Nephron (organoid): ENCODE measurements around the gene MAN2A1.

ENCODE experiments used
- H3K27ac Mint-ChIP-seq, 3 experiments: 2 replicates each; pipeline ENCODE4 v1.8.0; 2020; ENCODE audit warnings: mixed read lengths in 3 of 3, mild to moderate bottlenecking in 2 of 3, moderate library complexity in 1 of 3
- H3K27me3 Mint-ChIP-seq: 2 replicates; pipeline ENCODE4 v1.8.0; 2021; ENCODE audit warnings: low read depth, mild to moderate bottlenecking, moderate library complexity, mixed read lengths
- H3K36me3 Mint-ChIP-seq: 2 replicates; pipeline ENCODE4 v1.8.0; 2020; ENCODE audit warnings: low read depth, mixed read lengths
- H3K4me1 Mint-ChIP-seq: 2 replicates; pipeline ENCODE4 v1.8.0; 2020; ENCODE audit warnings: mixed read lengths
- H3K4me3 Mint-ChIP-seq, 3 experiments: 2 replicates each; pipeline ENCODE4 v1.8.0; 2020; ENCODE audit warnings: mild to moderate bottlenecking in 3 of 3, mixed read lengths in 3 of 3, moderate library complexity in 2 of 3
- H3K9me3 Mint-ChIP-seq: 2 replicates; pipeline ENCODE4 v1.8.0; 2020; ENCODE audit warnings: mixed read lengths
- TF ChIP-seq, protein P1 (sequence below), 3 experiments: fragments of 200-600 bp; sonication (generic); IDR thresholded peaks; one replicate each; pipeline ENCODE4 v1.5.0; 2021; ENCODE audit warnings: antibody characterized with exemption in 3 of 3; ENCODE audit not compliant: unreplicated experiment in 3 of 3

The MAN2A1 gene

DNA sequence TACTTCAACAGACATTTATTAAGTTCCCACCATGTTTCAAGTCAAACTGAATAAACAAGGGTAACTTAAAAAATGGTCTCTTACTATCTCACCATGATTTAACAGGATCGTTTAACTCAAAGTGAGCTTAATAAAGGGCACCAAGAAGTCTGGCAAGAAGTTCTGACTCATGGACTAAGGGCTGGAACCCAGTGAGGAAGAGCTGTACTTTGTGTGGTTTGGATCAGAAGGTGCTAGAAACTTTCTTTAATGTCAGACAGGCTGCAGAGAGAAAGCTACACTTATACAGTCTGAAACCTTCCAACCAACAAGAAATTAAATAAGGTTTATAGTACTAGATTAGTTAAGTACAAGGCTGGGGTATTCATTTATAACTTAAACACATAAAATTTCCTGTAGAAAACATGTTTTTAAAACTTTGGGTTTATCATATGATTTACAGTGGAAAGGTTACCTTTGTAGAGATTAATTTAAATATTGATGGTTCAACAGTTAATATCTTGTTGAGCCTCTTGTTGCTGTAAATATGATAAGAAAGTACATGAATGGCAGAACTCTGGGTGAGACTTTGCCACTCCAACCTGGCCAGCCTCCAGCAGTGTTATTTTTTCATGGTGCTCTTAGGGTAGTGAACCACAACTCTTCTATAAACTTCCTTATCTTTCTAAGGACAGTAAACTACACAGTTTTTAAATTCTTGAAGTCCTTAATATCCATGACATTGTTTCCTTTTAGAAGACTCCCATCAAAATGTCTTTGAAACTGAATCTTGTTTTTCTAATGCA is 162.8 kb downstream of the MAN2A1 start:
- Mint-ChIP-seq H3K27me3 (no peaks in the 10 kb centered on the region), H3K27ac (no peak overlapping the region), H3K9me3 (no peaks in the 10 kb centered on the region), H3K36me3 (peaks cover 73% of the 10 kb centered on the region), H3K4me3 (no peak overlapping the region), H3K4me1 (peaks cover 4% of the 10 kb centered on the region)
- TF ChIP-seq, protein P1, sequence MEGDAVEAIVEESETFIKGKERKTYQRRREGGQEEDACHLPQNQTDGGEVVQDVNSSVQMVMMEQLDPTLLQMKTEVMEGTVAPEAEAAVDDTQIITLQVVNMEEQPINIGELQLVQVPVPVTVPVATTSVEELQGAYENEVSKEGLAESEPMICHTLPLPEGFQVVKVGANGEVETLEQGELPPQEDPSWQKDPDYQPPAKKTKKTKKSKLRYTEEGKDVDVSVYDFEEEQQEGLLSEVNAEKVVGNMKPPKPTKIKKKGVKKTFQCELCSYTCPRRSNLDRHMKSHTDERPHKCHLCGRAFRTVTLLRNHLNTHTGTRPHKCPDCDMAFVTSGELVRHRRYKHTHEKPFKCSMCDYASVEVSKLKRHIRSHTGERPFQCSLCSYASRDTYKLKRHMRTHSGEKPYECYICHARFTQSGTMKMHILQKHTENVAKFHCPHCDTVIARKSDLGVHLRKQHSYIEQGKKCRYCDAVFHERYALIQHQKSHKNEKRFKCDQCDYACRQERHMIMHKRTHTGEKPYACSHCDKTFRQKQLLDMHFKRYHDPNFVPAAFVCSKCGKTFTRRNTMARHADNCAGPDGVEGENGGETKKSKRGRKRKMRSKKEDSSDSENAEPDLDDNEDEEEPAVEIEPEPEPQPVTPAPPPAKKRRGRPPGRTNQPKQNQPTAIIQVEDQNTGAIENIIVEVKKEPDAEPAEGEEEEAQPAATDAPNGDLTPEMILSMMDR (IDR thresholded peaks at IDR 0.05; ENCODE audit: unreplicated experiment in 3 of 3) = no peak

DNA sequence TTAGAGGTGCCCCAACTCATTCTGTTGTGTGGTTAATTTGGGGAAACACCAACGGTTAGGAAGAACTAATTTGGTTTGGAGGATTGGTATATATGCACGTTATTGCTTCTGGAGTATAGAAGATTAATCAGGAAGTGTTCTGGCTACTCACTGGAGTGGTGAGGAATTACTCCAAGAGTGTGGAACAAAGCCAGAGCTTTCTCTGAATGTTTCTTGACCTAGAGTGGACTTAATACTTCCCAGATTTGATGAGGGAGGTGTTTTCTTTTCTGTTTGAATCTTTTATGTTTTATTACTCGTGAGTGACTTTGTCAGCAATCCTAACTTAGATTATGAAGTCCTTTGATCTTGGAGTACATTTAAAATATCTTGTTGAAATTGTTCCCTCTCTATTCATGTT is 163.7 kb downstream of the MAN2A1 start:
- TF ChIP-seq, protein P1 (IDR thresholded peaks at IDR 0.05; ENCODE audit: unreplicated experiment in 3 of 3) = no peak
- Mint-ChIP-seq H3K4me3 (no peak overlapping the region), H3K9me3 (no peaks in the 10 kb centered on the region), H3K36me3 (peaks cover 71% of the 10 kb centered on the region), H3K27me3 (no peaks in the 10 kb centered on the region), H3K4me1 (peaks cover 4% of the 10 kb centered on the region), H3K27ac (peak overlapping the region in 1 of 3 experiments; percentile 30)

DNA sequence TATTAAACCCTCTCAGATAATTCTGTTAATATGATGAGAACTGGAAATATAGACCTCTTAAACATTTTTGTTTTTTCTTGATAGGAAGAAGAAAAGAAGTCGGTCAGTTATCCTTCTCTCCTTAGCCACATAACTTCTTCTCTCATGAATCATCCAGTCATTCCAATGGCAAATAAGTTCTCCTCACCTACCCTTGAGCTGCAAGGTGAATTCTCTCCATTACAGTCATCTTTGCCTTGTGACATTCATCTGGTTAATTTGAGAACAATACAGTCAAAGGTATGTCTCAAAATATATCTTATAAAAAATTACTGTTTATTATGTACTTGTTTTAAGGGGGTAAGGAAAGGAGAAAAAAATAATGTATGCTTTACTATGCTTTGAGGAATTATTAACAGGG is 165.3 kb downstream of the MAN2A1 start:
- Mint-ChIP-seq H3K27me3 (no peaks in the 10 kb centered on the region), H3K36me3 (peaks cover 64% of the 10 kb centered on the region), H3K4me3 (no peak overlapping the region), H3K4me1 (peaks cover 4% of the 10 kb centered on the region), H3K9me3 (no peaks in the 10 kb centered on the region), H3K27ac (no peak overlapping the region)
- TF ChIP-seq, protein P1 (IDR thresholded peaks at IDR 0.05; ENCODE audit: unreplicated experiment in 3 of 3) = no peak

DNA sequence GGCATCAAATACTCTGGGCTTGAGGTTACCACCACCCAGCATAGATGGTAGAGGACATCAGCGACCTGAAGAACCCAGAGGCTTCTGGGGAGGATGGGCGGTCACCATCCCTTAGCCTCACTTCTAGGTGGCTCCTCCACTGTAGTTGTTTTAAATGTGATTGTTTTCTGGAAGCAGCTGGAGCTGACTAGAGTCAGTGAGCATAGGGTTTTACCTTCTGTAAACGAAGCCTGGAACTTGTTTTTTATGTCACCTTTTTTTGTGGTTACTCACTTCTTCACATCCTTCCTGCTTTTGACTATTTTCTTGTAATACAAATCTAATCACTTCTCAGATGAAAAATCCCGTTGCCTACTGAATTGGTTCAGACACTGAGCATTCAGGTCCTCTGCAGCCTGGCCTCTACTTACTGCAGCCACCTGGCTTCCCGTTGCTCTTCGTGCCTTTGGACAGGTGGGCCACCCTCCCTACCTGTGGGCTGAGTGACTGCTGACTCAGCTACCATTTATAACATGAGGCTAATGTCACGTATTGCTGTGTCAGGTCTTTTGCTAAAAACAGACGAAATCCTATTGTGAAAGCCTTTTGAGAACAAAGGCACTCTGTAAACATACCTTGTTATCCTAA is 167.8 kb downstream of the MAN2A1 start:
- Mint-ChIP-seq H3K4me1 (peaks cover 13% of the 10 kb centered on the region), H3K27me3 (no peaks in the 10 kb centered on the region), H3K9me3 (no peaks in the 10 kb centered on the region), H3K27ac (no peak overlapping the region), H3K36me3 (peaks cover 50% of the 10 kb centered on the region), H3K4me3 (no peak overlapping the region)
- TF ChIP-seq, protein P1 (IDR thresholded peaks at IDR 0.05; ENCODE audit: unreplicated experiment in 3 of 3) = no peak

DNA sequence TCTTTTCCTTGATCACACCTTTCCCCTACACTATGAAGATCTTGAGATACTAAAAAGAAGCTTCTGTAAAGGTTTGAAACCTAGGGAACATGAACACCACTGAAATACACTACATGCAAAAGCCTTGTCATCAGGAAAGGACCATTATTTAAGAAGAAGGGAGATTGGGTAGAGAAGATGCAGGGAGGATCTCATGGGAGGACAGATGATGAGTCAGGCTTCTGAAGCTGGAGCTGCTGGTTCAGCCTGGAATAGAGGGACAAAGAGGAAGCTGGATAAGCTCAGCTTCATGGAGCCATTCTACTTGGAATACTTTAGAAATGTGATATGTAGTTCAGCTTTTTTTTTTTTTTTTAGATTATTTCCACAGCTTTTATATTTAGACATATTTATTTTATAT is 169.8 kb downstream of the MAN2A1 start:
- Mint-ChIP-seq H3K9me3 (no peaks in the 10 kb centered on the region), H3K4me1 (peaks cover 28% of the 10 kb centered on the region), H3K27me3 (no peaks in the 10 kb centered on the region), H3K36me3 (peaks cover 47% of the 10 kb centered on the region), H3K4me3 (no peak overlapping the region), H3K27ac (no peak overlapping the region)
- TF ChIP-seq, protein P1 (IDR thresholded peaks at IDR 0.05; ENCODE audit: unreplicated experiment in 3 of 3) = no peak
